Stimulated activated CD4-positive, alpha-beta T cell treated with anti-CD3 and anti-CD28 coated beads, Interleukin-15, amount 100 ng/mL, for 1 hour (primary cell): ENCODE data around the gene KLHDC1.
"Not testable (repeated sequence)": the region's sequence is repeated elsewhere in the genome, so short reads cannot be mapped to it uniquely, and the experiment has no call there.

ENCODE experiments used
- DNase-seq, 2 donors: peaks; one replicate each; pipeline ENCODE4 v3.0.0-alpha.2; 2020; ENCODE audit warnings: low read depth in 1 of 2, low spot score in 1 of 2

The KLHDC1 gene

DNA sequence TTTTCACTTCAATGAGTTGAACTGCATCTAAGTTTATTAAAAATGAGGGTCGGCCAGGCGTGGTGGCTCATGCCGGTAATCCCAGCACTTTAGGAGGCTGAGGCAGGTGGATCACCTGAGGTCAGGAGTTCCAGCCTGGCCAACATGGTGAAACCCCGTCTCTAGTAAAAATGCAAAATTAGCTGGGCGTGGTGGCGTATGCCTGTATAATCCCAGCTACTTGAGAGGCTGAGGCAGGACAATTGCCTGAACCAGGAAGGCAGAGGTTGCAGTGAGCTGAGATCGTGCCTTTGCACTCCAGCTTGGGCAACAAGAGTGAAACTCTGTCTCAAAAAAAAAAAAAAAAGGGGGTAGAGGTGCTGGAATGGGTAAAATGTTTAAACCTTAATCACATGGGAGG lies 88.1 kb downstream of the KLHDC1 start:
- DNase-seq, result not testable (repeated sequence)

DNA sequence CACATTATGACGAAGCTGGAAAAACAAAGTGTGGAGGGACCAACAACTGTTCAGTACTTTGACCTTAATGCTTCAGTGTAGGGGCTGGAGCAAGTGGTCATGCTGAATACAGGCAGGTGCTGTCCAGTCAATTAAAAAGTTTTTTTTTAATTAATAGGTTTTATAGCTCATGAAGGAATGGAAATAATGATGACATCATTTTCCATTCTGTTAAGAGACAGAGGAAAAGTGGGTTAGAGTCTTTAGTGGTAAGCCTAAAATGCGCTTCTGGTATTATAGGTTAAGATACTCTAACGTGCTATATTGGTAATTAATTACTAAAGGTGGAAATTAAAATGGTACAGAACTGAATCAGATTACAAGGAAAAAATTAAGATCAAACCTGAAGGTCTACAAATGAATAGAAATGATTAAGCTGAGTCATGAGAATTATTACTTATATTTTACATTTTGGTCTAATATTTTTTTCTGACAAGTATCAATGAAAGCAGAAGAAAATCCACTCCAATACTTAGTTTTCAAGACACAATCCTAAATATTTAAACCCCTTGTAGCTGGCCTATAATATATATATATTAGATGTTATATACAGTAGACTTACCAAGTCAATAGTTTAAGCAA lies 90.6 kb downstream of the KLHDC1 start:
- no peak for DNase-seq

DNA sequence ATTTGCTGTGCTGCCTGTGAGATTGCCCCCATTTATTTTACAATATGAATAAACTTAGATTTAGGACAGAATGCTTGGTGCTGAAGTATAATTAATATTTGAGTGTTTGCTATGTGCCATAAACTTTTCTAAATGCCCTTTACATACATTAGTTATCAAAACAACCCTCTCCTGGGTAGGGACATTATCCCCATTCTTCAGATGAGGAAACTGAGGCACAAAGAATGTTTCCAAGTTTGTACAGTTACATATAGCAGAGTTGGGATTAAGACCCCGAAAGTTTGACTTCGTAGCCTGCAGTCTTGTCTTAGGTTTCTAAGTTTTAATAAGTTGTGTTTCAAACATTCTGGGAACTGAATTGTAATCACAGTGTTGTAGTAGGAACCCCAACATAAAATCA lies 93.4 kb downstream of the KLHDC1 start:
- DNase-seq, result no peak

DNA sequence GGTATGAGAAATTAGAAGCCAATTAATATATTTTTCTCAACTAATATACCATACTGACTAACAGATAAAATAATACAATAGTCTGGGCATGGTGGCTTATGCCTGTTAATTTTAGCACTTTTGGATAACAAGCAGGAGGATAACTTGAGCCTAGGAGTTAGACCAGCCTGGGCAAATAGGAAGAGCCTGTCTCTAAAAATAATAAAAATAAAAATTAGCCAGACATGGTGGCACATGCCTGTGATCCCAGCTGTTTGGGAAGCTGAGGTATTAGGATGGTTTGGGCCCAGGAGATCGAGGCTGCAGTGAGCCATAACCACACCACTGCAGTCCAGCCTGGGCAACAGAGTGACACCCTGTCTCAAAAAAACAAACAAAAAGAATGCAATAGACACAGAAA lies 99.7 kb downstream of the KLHDC1 start:
- no peak for DNase-seq

DNA sequence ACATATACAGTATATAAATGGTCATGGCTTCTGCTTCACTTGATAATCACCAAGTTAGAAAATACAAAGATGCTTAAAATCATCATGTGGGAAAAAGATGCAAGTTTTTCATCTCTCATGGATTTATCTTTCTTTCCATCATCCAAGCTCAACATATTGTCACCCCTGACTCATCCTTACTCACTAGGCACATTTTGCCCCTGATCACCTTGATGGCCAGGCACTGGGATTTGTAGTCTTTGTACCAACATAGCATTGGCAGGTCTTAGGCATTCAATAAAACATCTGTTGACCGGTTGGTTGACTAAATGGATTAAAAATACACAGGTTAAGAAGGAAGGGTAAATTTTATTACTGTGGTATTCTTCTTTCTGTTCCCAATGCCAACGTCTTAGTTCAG lies 103.1 kb downstream of the KLHDC1 start:
- DNase-seq, result no peak
